Glomerular visceral epithelial cell (primary cell): ENCODE measurements around the gene FAR1.

Experiments used
- DNase-seq: peaks from one replicate; pipeline ENCODE4 v3.0.0-alpha.2; 2016; ENCODE audit errors: extremely low spot score

The FAR1 gene

GRCh38 chr11:13669544-13670488, 1.3 kb downstream of the FAR1 start:
- no peak for DNase-seq

GRCh38 chr11:13672576-13673210, 4.2 kb downstream of the FAR1 start:
- DNase-seq = no peak

- DNase-seq = no peak
Measured at GRCh38 chr11:13674799-13675509, 6.5 kb downstream of the FAR1 start.

GRCh38 chr11:13676576-13676975, 8.1 kb downstream of the FAR1 start:
- no peak for DNase-seq

GRCh38 chr11:13679768-13680167, 11.3 kb downstream of the FAR1 start:
- DNase-seq = no peak

- DNase-seq = no peak
Measured at GRCh38 chr11:13680501-13681264, 12.2 kb downstream of the FAR1 start.

- no peak for DNase-seq
Measured at GRCh38 chr11:13681446-13681845, 13.0 kb downstream of the FAR1 start.

- DNase-seq = no peak
Measured at GRCh38 chr11:13682212-13682611, 13.7 kb downstream of the FAR1 start.

- DNase-seq = no peak
Measured at GRCh38 chr11:13685461-13686108, 17.1 kb downstream of the FAR1 start.

GRCh38 chr11:13686776-13687175, 18.3 kb downstream of the FAR1 start:
- no peak for DNase-seq

- DNase-seq = no peak
Measured at GRCh38 chr11:13687271-13687670, 18.8 kb downstream of the FAR1 start.

GRCh38 chr11:13691286-13691899, 22.9 kb downstream of the FAR1 start:
- no peak for DNase-seq

- DNase-seq = no peak
Measured at GRCh38 chr11:13692172-13692571, 23.7 kb downstream of the FAR1 start.

- DNase-seq = no peak
Measured at GRCh38 chr11:13694115-13694514, 25.6 kb downstream of the FAR1 start.

GRCh38 chr11:13695886-13696285, 27.4 kb downstream of the FAR1 start:
- DNase-seq = no peak

GRCh38 chr11:13697710-13698109, 29.2 kb downstream of the FAR1 start:
- DNase-seq = no peak

GRCh38 chr11:13698132-13698531, 29.7 kb downstream of the FAR1 start:
- DNase-seq = no peak

GRCh38 chr11:13699041-13699440, 30.6 kb downstream of the FAR1 start:
- DNase-seq = no peak

GRCh38 chr11:13699870-13700269, 31.4 kb downstream of the FAR1 start:
- DNase-seq = no peak

GRCh38 chr11:13701506-13701905, 33.0 kb downstream of the FAR1 start:
- DNase-seq = no peak

- DNase-seq = no peak
Measured at GRCh38 chr11:13702071-13702470, 33.6 kb downstream of the FAR1 start.
